MCF 10A (cell line): ENCODE results near the gene CDC20B. TPM values are rescaled to one million over a fixed set of nuclear protein-coding genes. Genes with fewer than 3 reads are reported as not detected.
"Not testable (repeated sequence)": the region's sequence is repeated elsewhere in the genome, so short reads cannot be mapped to it uniquely, and the experiment has no call there.

Experiments used
- BruUV-seq: library from RNA; stranded (reverse); fragments of 400-500 nt; replicated peaks from 2 replicates; lab custom pipeline; 2021; lab: Mats Ljungman, UMichigan
- CTCF ChIA-PET: fragments of 300-600 bp; sonication (Branson Sonifier 250); formaldehyde crosslinking; extraction: SDS; loops from one replicate; lab custom pipeline; 2021; ENCODE audit warnings: antibody characterized with exemption, inconsistent platforms; lab: Yijun Ruan, JAX
- POLR2A ChIA-PET: fragments of 300-600, 350-650 bp; sonication (Branson Sonifier 250); formaldehyde crosslinking; extraction: SDS; loops from one replicate; lab custom pipeline; 2020; ENCODE audit warnings: antibody characterized with exemption, inconsistent platforms; lab: Yijun Ruan, JAX
- DNase-seq: peaks from one replicate; pipeline ENCODE4 v3.0.0-alpha.2; 2018; ENCODE audit not compliant: unreplicated experiment
- H3K27ac Mint-ChIP-seq: one replicate; pipeline ENCODE4 v1.8.0; 2022; ENCODE audit warnings: mild to moderate bottlenecking, low read depth, mixed read lengths; ENCODE audit not compliant: unreplicated experiment
- H3K27me3 Mint-ChIP-seq: one replicate; pipeline ENCODE4 v1.8.0; 2022; ENCODE audit warnings: mixed read lengths; ENCODE audit not compliant: insufficient read depth, unreplicated experiment
- H3K36me3 Mint-ChIP-seq: one replicate; pipeline ENCODE4 v1.8.0; 2022; ENCODE audit warnings: mild to moderate bottlenecking, moderate library complexity, mixed read lengths; ENCODE audit not compliant: insufficient read depth, unreplicated experiment
- H3K4me1 Mint-ChIP-seq: one replicate; pipeline ENCODE4 v1.8.0; 2022; ENCODE audit warnings: mixed read lengths; ENCODE audit not compliant: insufficient read depth, unreplicated experiment
- H3K4me3 Mint-ChIP-seq: one replicate; pipeline ENCODE4 v1.8.0; 2022; ENCODE audit warnings: mild to moderate bottlenecking, moderate library complexity, mixed read lengths; ENCODE audit not compliant: unreplicated experiment
- H3K9me3 Mint-ChIP-seq: one replicate; pipeline ENCODE4 v1.8.0; 2022; ENCODE audit warnings: mixed read lengths; ENCODE audit not compliant: unreplicated experiment
- intact Hi-C: fragments of 100-400 bp; cut with micrococcal nuclease; formaldehyde crosslinking; loops from 2 replicates; pipeline ENCODE4 v1.14.1; 2022
- total RNA-seq: library from RNA; stranded (reverse); gene quantifications from 2 replicates; pipeline ENCODE4 v1.2.3, GENCODE V29; 2022
- TF ChIP-seq, protein P1 (sequence below): fragments of 200-600 bp; IDR thresholded peaks from one replicate; pipeline ENCODE4 v1.8.0; 2022; ENCODE audit warnings: antibody characterized with exemption, mild to moderate bottlenecking; ENCODE audit not compliant: unreplicated experiment

CDC20B gene
- total RNA-seq, 1 experiment from 2014 or later = not detected

DNA sequence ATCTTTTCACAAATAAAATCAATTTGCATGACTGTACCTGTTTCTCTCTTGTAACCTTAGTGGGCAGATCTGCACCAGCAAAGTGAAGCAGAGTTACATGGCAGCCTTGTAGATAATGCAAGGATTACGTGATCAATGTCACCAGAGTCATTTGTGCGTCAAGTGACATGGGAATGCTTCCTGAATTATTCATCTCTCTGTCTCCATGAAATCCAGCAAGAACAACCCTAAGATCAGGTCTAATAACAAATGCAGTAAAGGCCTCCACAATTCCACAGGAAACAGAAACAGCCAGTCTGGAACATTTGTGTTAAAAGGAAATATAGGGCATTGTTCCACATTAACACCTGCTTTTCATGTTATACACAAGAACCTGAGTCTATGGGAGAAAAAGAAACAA, 62.8 kb downstream of the CDC20B start:
- ChIA-PET POLR2A (no interaction called here), CTCF (no interaction called here)
- DNase-seq = no peak
- no peaks in the 10 kb centered on the region for H3K4me1 Mint-ChIP-seq
- peaks cover 32% of the 10 kb centered on the region for H3K27me3 Mint-ChIP-seq
- H3K4me3 Mint-ChIP-seq = no peak overlapping the region
- no peaks in the 10 kb centered on the region for H3K9me3 Mint-ChIP-seq
- H3K27ac Mint-ChIP-seq = no peak overlapping the region
- no peaks in the 10 kb centered on the region for H3K36me3 Mint-ChIP-seq
- TF ChIP-seq, protein P1, sequence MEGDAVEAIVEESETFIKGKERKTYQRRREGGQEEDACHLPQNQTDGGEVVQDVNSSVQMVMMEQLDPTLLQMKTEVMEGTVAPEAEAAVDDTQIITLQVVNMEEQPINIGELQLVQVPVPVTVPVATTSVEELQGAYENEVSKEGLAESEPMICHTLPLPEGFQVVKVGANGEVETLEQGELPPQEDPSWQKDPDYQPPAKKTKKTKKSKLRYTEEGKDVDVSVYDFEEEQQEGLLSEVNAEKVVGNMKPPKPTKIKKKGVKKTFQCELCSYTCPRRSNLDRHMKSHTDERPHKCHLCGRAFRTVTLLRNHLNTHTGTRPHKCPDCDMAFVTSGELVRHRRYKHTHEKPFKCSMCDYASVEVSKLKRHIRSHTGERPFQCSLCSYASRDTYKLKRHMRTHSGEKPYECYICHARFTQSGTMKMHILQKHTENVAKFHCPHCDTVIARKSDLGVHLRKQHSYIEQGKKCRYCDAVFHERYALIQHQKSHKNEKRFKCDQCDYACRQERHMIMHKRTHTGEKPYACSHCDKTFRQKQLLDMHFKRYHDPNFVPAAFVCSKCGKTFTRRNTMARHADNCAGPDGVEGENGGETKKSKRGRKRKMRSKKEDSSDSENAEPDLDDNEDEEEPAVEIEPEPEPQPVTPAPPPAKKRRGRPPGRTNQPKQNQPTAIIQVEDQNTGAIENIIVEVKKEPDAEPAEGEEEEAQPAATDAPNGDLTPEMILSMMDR = no peak
- intact Hi-C loops = no loop called here
- BruUV-seq = no TSS peak

DNA sequence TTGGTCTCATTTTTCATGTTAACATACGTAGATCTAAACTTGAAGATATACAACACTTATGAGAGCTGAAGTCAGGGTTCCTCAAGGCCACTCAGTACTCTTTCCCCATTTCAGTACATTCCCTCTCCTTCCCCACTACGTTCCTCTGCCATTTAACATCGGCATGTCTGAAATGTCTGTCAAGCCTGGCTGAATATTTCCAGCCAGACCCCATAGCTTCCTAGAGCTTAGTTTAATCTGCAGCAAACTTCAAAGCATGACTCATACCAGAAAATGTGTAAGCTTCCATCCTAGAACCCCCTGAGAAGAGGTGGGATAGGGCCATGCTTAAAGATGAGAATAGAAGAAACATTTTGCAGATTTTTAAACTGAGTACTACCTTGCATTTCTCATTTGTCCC, 64.3 kb downstream of the CDC20B start:
- Mint-ChIP-seq H3K4me3 (no peak overlapping the region), H3K27me3 (peaks cover 38% of the 10 kb centered on the region), H3K4me1 (no peaks in the 10 kb centered on the region), H3K36me3 (no peaks in the 10 kb centered on the region), H3K27ac (no peak overlapping the region), H3K9me3 (no peaks in the 10 kb centered on the region)
- BruUV-seq = no TSS peak
- intact Hi-C loops = no loop called here
- ChIA-PET CTCF (interaction anchor here (1.3 kb wide), 1 partner anchor 17 kb away, joined by 3 read pairs; no protein-coding TSS in a partner anchor), POLR2A (no interaction called here)
- TF ChIP-seq, protein P1 = no peak
- DNase-seq = no peak

DNA sequence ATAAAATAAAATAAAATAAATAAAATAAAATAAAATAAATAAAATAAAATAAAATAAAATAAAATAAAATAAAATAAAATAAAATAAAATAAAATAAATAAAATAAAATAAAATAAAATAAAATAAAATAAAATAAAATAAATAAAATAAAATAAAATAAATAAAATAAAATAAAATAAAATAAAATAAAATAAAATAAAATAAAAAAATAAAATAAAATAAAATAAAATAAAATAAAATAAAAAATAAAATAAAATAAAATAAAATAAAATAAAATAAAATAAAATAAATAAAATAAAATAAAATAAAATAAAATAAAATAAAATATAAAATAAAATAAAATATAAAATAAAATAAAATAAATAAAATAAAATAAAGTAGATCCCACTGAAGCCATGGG, 67.0 kb downstream of the CDC20B start:
- H3K9me3 Mint-ChIP-seq, H3K4me3 Mint-ChIP-seq, H3K36me3 Mint-ChIP-seq, H3K27ac Mint-ChIP-seq, H3K4me1 Mint-ChIP-seq, DNase-seq, intact Hi-C loops, BruUV-seq: not testable (repeated sequence)
- POLR2A ChIA-PET = interaction anchor here (0.6 kb wide), 1 partner anchor 228 kb away, joined by 3 read pairs; no protein-coding TSS in a partner anchor
- H3K27me3 Mint-ChIP-seq = peaks cover 16% of the 10 kb centered on the region
- CTCF ChIA-PET = interaction anchor here (0.6 to 0.8 kb wide), 2 partner anchors 73 to 162 kb away, joined by 3 read pairs; no protein-coding TSS in a partner anchor

DNA sequence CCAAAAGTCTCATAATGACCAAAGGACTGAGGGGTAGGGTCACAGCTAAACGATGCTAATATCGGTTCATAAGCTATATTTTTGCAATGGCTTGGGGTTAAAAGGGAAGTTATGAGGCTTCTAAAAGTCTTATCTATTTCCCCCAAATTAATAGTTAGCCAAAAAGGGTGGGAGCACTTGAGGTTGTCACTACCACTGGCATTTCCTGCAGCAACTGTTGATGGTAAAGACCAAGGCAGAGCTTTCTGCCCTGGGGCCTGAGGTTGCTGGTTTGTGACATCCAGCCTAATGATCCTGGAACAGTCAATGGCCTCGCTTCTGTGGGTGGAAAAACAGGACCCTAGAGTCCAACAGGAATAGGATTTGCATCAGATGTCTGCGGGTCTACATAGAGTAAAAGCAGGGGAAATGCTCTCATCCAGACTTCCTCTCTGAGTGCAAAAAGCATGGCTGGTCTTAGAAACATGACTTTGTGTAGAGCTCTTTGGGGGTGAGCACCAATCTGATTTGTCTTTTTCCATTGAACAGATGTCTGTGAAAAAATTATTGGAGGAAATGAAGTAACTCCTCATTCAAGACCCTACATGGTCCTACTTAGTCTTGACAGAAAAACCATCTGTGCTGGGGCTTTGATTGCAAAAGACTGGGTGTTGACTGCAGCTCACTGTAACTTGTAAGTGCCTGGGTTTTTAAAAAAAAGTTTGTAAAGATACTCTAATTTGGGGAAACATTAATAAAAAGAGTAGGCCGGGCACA, 67.9 kb downstream of the CDC20B start:
- no peak overlapping the region for H3K4me3 Mint-ChIP-seq
- TF ChIP-seq, protein P1 = no peak
- intact Hi-C loops = no loop called here
- H3K27me3 Mint-ChIP-seq = peaks cover 17% of the 10 kb centered on the region
- no TSS peak for BruUV-seq
- no peak overlapping the region for H3K27ac Mint-ChIP-seq
- ChIA-PET POLR2A (no interaction called here), CTCF (interaction anchor here (0.6 to 1.1 kb wide), 4 partner anchors 8 to 161 kb away, joined by 3 to 4 read pairs (median 3); no protein-coding TSS in a partner anchor)
- no peaks in the 10 kb centered on the region for H3K36me3 Mint-ChIP-seq
- no peak for DNase-seq
- H3K9me3 Mint-ChIP-seq = no peaks in the 10 kb centered on the region
- H3K4me1 Mint-ChIP-seq = no peaks in the 10 kb centered on the region
